K562 (cell line): ENCODE results near the gene CHD8. TPM values are rescaled to one million over a fixed set of nuclear protein-coding genes. Genes with fewer than 3 reads are reported as not detected.

ENCODE experiments used
- BRD4 ChIP-seq: fragments of 200-600 bp; sonication (generic); IDR thresholded peaks from 2 replicates; pipeline ENCODE4 v1.6.1; 2017; ENCODE audit warnings: inconsistent platforms
- CHD1 ChIP-seq: fragments of 200-600 bp; sonication (generic); IDR thresholded peaks from one replicate; pipeline ENCODE4 v1.6.1; 2012; ENCODE audit warnings: mild to moderate bottlenecking, moderate library complexity, low read length, inconsistent platforms
- ESRRA ChIP-seq: fragments of 450-650 bp; IDR thresholded peaks from 2 replicates; pipeline ENCODE4 v1.6.1; 2014; ENCODE audit warnings: low read depth, mild to moderate bottlenecking, moderate library complexity, borderline replicate concordance
- FIP1L1 ChIP-seq: fragments of 200-400 bp; formaldehyde crosslinking; IDR thresholded peaks from 2 replicates; pipeline ENCODE4 v1.6.1; 2018; ENCODE audit warnings: mild to moderate bottlenecking, low read depth, low read length; ENCODE audit not compliant: poor library complexity, severe bottlenecking
- GTF2F1 ChIP-seq: IDR thresholded peaks from 2 replicates; pipeline ENCODE4 v1.6.1; 2011; ENCODE audit warnings: low read depth, low read length, improper control_type of control experiment
- HEY1 ChIP-seq: fragments of 250-450 bp; sonication (Bioruptor Pico); IDR thresholded peaks from 2 replicates; pipeline ENCODE4 v1.5.0; 2020; ENCODE audit warnings: mild to moderate bottlenecking, moderate library complexity, borderline replicate concordance
- KDM1A ChIP-seq, 2 experiments: fragments of 450-650 bp; IDR thresholded peaks; 2 replicates each; pipeline ENCODE4 v1.6.1; 2016; ENCODE audit warnings: mild to moderate bottlenecking in 2 of 2
- LEF1 ChIP-seq: fragments of 450-650 bp; IDR thresholded peaks from 2 replicates; pipeline ENCODE4 v1.6.1; 2016; ENCODE audit warnings: mild to moderate bottlenecking
- MCM2 ChIP-seq: fragments of 450-650 bp; IDR thresholded peaks from 2 replicates; pipeline ENCODE4 v1.6.1; 2017; ENCODE audit warnings: low read depth, mild to moderate bottlenecking
- MTA1 ChIP-seq: fragments of 450-650 bp; IDR thresholded peaks from 2 replicates; pipeline ENCODE4 v1.6.1; 2017; ENCODE audit warnings: borderline replicate concordance
- NR2C1 ChIP-seq, 2 experiments: fragments of 450-650 bp; IDR thresholded peaks; 2 replicates each; pipeline ENCODE4 v1.6.1; 2017; ENCODE audit warnings: mild to moderate bottlenecking in 2 of 2, antibody characterized with exemption in 1 of 2, inconsistent platforms in 1 of 2, missing compliant biosample characterization in 1 of 2, missing genetic modification characterization in 1 of 2
- PCBP2 ChIP-seq: fragments of 200-400 bp; formaldehyde crosslinking; IDR thresholded peaks from 2 replicates; pipeline ENCODE4 v1.6.1; 2018; ENCODE audit warnings: low read length, low read depth, mild to moderate bottlenecking, moderate library complexity; ENCODE audit not compliant: poor library complexity, severe bottlenecking
- POLR2A ChIP-seq: fragments of 450-650 bp; conservative IDR thresholded peaks from 2 replicates; pipeline ENCODE4 v1.6.1; 2016
- SIN3A ChIP-seq, 2 experiments: fragments of 150-350 bp in 1 of 2; IDR thresholded peaks; 2 replicates each; pipeline ENCODE4 v1.6.1; 2011 to 2016; ENCODE audit warnings: borderline replicate concordance in 2 of 2, low read depth in 2 of 2, low read length in 2 of 2, mild to moderate bottlenecking in 2 of 2, moderate library complexity in 2 of 2; ENCODE audit not compliant: control insufficient read depth in 1 of 2
- SMARCA4 ChIP-seq: fragments of 450-650 bp; IDR thresholded peaks from 2 replicates; pipeline ENCODE4 v1.6.1; 2016
- TCF7L2 ChIP-seq: fragments of 150-350 bp; IDR thresholded peaks from 2 replicates; pipeline ENCODE4 v1.6.1; 2016; ENCODE audit warnings: low read depth, mild to moderate bottlenecking, low read length, moderate library complexity
- TCFL5 ChIP-seq: fragments of 250-450 bp; sonication (Bioruptor Pico); conservative IDR thresholded peaks from 2 replicates; pipeline ENCODE4 v1.6.1; 2021; ENCODE audit warnings: mild to moderate bottlenecking, moderate library complexity, matching md5 sums
- XRCC4 ChIP-seq: IDR thresholded peaks from one replicate; pipeline ENCODE4 v1.6.1; 2011; ENCODE audit not compliant: insufficient read depth, insufficient read length; ENCODE audit errors: extremely low read depth
- ZNF217 ChIP-seq: sonication (generic); formaldehyde crosslinking; IDR thresholded peaks from 2 replicates; pipeline ENCODE4 v1.8.0; 2022; ENCODE audit warnings: mild to moderate bottlenecking, missing genetic modification reagents
- ZNF239 ChIP-seq: fragments of 250-450 bp; sonication (Bioruptor Pico); IDR thresholded peaks from 2 replicates; pipeline ENCODE4 v1.4.0; 2020; ENCODE audit warnings: mild to moderate bottlenecking
- ZNF3 ChIP-seq: fragments of 250-450 bp; sonication (Bioruptor Pico); IDR thresholded peaks from 2 replicates; pipeline ENCODE4 v1.5.0; 2021; ENCODE audit warnings: mild to moderate bottlenecking, moderate library complexity
- ZNF354B ChIP-seq: fragments of 250-450 bp; sonication (Bioruptor Pico); IDR thresholded peaks from 2 replicates; pipeline ENCODE4 v1.4.0; 2020
- ZNF431 ChIP-seq: sonication (generic); formaldehyde crosslinking; IDR thresholded peaks from 2 replicates; pipeline ENCODE4 v1.8.0; 2022; ENCODE audit warnings: mild to moderate bottlenecking, missing genetic modification reagents
- ZNF436 ChIP-seq: fragments of 250-450, 450-650 bp; sonication (Bioruptor Pico); formaldehyde crosslinking; IDR thresholded peaks from 2 replicates; pipeline ENCODE4 v1.7.0; 2020; ENCODE audit warnings: mild to moderate bottlenecking
- ZNF57 ChIP-seq: fragments of 450-650 bp; formaldehyde crosslinking; IDR thresholded peaks from 2 replicates; pipeline ENCODE4 v1.4.0; 2020; ENCODE audit warnings: mild to moderate bottlenecking, moderate library complexity
- polyA plus RNA-seq, 8 experiments: library from polyadenylated mRNA; depleted of rRNA in 4 of 8; stranded (reverse) in 5 of 8; unstranded in 3 of 8; fragments of >200 nt; fragmentation: Nextera tagmentation in 2 of 8; fragmentation: Illumina TruSeq in 1 of 8; extraction: Ambion mirVana in 2 of 8; extraction: Trizol in 1 of 8; gene quantifications; 2 replicates each; pipeline versions ENCODE4 v1.2.1 to v1.2.3, GENCODE V29; 2011 to 2014; ENCODE audit warnings: inconsistent platforms in 1 of 8, missing spikeins in 1 of 8
- total RNA-seq, 7 experiments: library from RNA; depleted of rRNA in 6 of 7; stranded (reverse); fragments of >200 nt in 6 of 7; fragmentation: Illumina TruSeq in 2 of 7; extraction: Trizol in 2 of 7; gene quantifications; 2 replicates each; pipeline versions ENCODE4 v1.2.1 to v1.2.3, GENCODE V29; 2011 to 2021; ENCODE audit warnings: low replicate concordance in 1 of 7
- TF ChIP-seq, protein P1 (sequence below): sonication (generic); formaldehyde crosslinking; IDR thresholded peaks from 2 replicates; pipeline ENCODE4 v1.8.0; 2022; ENCODE audit warnings: mild to moderate bottlenecking, missing genetic modification reagents
- TF ChIP-seq, protein P2 (sequence below): fragments of 250-450 bp; sonication (Bioruptor Pico); IDR thresholded peaks from 2 replicates; pipeline ENCODE4 v1.8.0; 2022; ENCODE audit warnings: inconsistent platforms

Gene CHD8
- total and polyA plus RNA-seq, 9 of the 15 experiments (the other 6 are each of a cell fraction or from before 2014, with no cell fraction given), result 11.1 to 51.2 (median 32.8) TPM

DNA sequence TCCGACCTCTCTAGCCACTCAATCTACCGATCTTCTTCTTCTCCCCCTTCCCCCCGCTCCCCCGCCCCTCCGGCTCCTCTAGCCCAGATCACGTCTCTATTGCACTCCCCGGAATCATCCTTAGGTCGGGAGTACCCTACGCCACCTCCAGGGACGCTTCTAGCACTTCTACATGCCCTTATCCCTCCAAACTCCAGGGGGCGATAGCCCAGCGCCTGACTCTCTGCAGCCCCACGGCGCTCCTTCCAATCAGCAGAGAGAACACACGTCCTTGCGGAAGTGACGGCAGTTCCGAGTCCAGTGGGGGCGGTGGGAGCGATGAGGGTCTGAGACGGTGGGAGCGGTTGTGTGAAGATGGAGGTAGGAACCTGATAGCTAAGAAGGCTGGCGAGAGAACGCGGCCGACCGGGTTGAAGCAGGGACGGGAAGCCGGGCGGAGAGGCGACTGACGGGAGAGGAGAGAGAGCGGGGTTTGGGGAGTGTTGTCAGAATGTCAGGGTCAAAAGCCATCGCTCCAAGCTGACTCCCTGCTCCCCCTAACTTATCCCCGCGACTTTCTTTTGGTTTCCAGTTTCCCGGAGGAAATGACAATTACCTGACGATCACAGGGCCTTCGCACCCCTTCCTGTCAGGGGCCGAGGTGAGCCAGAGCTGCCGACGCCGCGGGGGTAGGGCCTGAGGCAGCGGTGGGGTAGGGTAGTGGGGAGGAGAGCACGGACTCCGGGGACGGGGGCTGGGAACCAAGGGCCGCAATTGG, 21.2 kb upstream of the CHD8 start, which contains the start of the genes RAB2B and TOX4 (continued):
- TF ChIP-seq ZNF3 (CRISPR knock-in tag) (no peak), POLR2A (peak; percentile 85), MTA1 (no peak), HEY1 (CRISPR knock-in tag) (no peak), BRD4 (no peak), CHD1 (no peak), FIP1L1 (no peak), MCM2 (no peak), LEF1 (peak; percentile 19; the same call in 1 of the 2 replicates), KDM1A (IDR thresholded peaks at IDR 0.05) (no peak), PCBP2 (no peak), NR2C1 (IDR thresholded peaks at IDR 0.05) (peak; percentile 82), NR2C1 (tag; IDR thresholded peaks at IDR 0.05) (peak; percentile 70), ZNF57 (CRISPR knock-in tag) (no peak), GTF2F1 (no peak), TCF7L2 (no peak), ZNF436 (no peak), SIN3A (IDR thresholded peaks at IDR 0.05; ENCODE audit: borderline replicate concordance in 2 of 2, control insufficient read depth in 1 of 2, low read depth in 2 of 2, low read length in 2 of 2) (peak; percentile 50 to 63; a peak in 1 of 4 replicates), TCFL5 (no peak), ZNF217 (CRISPR knock-in tag) (no peak), ESRRA (peak; percentile 19; the same call in 1 of the 2 replicates), XRCC4 (no peak), ZNF354B (CRISPR knock-in tag) (no peak), SMARCA4 (no peak), ZNF431 (CRISPR knock-in tag) (no peak), ZNF239 (CRISPR knock-in tag) (no peak)
- TF ChIP-seq, protein P1, sequence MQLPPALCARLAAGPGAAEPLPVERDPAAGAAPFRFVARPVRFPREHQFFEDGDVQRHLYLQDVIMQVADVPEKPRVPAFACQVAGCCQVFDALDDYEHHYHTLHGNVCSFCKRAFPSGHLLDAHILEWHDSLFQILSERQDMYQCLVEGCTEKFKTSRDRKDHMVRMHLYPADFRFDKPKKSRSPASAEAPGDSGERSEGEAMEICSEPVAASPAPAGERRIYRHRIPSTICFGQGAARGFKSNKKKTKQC (CRISPR knock-in tag), result no peak
- TF ChIP-seq, protein P2, sequence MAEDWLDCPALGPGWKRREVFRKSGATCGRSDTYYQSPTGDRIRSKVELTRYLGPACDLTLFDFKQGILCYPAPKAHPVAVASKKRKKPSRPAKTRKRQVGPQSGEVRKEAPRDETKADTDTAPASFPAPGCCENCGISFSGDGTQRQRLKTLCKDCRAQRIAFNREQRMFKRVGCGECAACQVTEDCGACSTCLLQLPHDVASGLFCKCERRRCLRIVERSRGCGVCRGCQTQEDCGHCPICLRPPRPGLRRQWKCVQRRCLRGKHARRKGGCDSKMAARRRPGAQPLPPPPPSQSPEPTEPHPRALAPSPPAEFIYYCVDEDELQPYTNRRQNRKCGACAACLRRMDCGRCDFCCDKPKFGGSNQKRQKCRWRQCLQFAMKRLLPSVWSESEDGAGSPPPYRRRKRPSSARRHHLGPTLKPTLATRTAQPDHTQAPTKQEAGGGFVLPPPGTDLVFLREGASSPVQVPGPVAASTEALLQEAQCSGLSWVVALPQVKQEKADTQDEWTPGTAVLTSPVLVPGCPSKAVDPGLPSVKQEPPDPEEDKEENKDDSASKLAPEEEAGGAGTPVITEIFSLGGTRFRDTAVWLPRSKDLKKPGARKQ (CRISPR knock-in tag), result no peak
